Effector memory CD4-positive, alpha-beta T cell (primary cell): Measurements from ENCODE around the gene SIRPA.

Experiments
- DNase-seq, 3 donors: peaks; one replicate each; pipeline ENCODE4 v3.0.0-alpha.2; 2020
- H3K27ac ChIP-seq: 2 replicates; pipeline ENCODE4 v1.7.0; 2013; ENCODE audit warnings: mild to moderate bottlenecking, low read length, moderate library complexity; ENCODE audit not compliant: insufficient read depth, poor library complexity, severe bottlenecking
- H3K27me3 ChIP-seq: replicated peaks from 2 replicates; pipeline ENCODE4 v1.7.0; 2013; ENCODE audit warnings: mild to moderate bottlenecking, low read length; ENCODE audit not compliant: insufficient read depth, control insufficient read depth, poor library complexity, severe bottlenecking
- H3K36me3 ChIP-seq: 2 replicates; pipeline ENCODE4 v1.7.0; 2013; ENCODE audit warnings: mild to moderate bottlenecking, low read length, moderate library complexity; ENCODE audit not compliant: control insufficient read depth, insufficient read depth
- H3K4me1 ChIP-seq: 2 replicates; pipeline ENCODE4 v1.7.0; 2013; ENCODE audit warnings: low read length, mild to moderate bottlenecking; ENCODE audit not compliant: control insufficient read depth, insufficient read depth, poor library complexity, severe bottlenecking
- H3K4me3 ChIP-seq: 2 replicates; pipeline ENCODE4 v1.7.0; 2013; ENCODE audit warnings: low read length, low read depth, mild to moderate bottlenecking; ENCODE audit not compliant: insufficient read depth, poor library complexity, severe bottlenecking
- H3K9me3 ChIP-seq: 2 replicates; pipeline ENCODE4 v1.7.0; 2013; ENCODE audit warnings: mild to moderate bottlenecking, low read length, moderate library complexity; ENCODE audit not compliant: control insufficient read depth

The SIRPA gene

DNA sequence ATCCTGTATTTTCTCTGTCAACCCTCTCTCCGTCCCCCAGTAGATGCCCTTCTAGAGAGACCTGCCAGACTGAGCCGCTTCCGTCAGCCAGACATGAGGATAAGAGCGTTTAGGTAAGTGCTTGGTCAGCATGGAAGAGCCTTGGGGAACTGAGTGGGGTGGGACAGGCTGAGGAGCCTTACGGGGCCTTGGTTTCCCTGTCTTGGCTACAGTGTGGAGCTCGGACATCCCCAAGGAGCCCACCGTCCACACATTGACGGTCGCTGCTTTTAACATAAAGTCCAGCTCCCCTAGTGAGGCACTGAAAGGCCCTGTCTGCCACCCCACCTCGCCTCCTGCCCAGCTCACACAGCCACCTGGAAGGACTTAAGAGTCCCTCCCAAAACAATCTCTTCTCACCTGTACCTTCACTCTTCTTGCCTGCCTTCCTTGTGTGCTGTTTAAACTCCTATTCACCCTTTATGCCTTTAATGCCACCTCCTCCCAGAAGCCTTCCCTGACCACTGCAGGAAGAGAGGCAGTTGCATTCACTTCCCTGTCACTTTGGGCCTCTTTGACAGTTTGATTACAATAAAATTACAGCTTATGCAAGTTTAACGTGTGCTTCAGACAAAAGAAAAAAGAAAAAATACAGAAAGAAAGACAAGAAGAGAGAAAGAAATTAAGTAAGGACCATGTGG is 56.4 kb downstream of the SIRPA start:
- Histone ChIP-seq H3K4me3 (no peak overlapping the region), H3K27me3 (no peaks in the 10 kb centered on the region), H3K36me3 (no peaks in the 10 kb centered on the region), H3K4me1 (no peaks in the 10 kb centered on the region), H3K27ac (no peak overlapping the region), H3K9me3 (no peaks in the 10 kb centered on the region)
- no peak for DNase-seq

DNA sequence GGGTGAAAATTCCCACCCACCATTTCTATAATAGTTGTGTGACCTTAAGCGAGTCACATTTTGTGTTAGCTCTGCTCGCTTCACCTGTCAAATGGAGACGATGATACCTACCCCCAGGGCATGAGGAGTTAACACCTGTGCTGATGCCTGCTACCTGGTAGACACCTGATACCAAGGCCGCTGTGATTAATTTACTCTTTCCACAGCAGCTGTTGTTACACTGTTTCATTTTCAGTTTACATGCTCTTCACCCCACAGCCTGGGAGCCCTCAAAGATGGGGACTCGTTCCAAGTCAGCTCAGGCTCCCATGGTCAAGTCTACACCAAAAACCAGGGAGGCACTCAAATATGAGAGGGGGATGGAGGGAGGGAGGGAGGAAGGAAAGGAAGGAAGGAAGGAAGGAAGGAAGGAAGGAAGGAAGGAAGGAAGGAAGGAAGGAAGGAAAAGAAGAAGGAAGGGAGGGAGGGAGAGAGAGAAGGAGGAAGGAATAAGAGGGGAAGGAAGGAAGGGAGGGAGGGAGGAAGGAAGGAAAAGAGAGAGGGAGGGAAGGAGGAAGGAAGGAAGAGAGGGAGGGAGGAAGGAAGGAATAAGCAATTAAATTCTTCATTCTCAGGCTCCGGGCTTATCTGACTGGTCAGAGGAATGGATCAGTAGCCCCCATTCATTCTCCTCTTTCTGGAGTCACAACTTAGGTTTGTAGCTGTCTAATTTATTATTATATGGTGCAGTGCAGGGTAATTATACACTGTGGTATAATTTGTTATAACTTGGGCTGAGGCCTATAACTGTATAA is 57.7 kb downstream of the SIRPA start:
- Histone ChIP-seq H3K4me3 (no peak overlapping the region), H3K4me1 (no peaks in the 10 kb centered on the region), H3K27me3 (no peaks in the 10 kb centered on the region), H3K27ac (no peak overlapping the region), H3K9me3 (no peaks in the 10 kb centered on the region), H3K36me3 (no peaks in the 10 kb centered on the region)
- no peak for DNase-seq

DNA sequence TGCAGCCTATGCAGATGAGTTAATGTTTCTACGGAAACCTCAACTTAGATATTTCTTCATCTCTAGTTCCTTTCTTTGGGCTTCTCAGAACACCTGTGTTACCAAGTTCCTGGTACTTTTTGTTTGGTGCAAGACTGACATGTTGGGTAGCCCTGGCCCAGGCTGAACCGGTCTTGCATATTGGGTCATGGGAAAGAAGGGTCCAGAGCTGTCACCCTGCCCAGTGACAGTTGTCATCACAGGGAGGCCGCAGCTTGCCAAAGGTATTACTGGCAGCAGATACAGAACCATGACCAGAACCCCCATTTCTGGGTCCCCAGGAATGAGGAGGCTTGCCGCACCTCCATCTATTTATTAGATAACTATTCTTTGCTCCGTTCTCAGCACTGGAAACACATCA is 58.4 kb downstream of the SIRPA start:
- Histone ChIP-seq H3K27me3 (no peaks in the 10 kb centered on the region), H3K36me3 (no peaks in the 10 kb centered on the region), H3K27ac (no peak overlapping the region), H3K9me3 (no peaks in the 10 kb centered on the region), H3K4me3 (no peak overlapping the region), H3K4me1 (no peaks in the 10 kb centered on the region)
- DNase-seq: no peak

DNA sequence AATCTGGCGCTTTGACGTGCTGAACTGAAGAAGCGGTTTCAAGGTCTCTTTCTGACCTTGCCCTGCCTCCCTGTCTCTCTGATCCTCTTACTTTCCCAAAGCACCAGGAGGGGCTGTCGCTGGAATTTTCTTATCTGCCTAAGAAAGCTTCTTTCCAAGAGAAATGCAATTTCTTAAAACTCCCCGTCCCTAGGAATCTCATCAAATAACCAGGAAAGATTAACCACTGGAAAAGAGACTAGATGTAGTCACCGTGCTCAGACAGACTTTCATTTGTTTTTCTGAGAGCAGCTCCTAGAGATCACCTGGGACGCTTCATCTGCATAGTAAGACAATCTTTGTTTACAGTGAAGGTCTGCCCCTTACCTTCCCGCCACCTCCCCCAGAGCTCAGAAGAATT is 60.0 kb downstream of the SIRPA start:
- Histone ChIP-seq H3K4me3 (no peak overlapping the region), H3K4me1 (no peaks in the 10 kb centered on the region), H3K27me3 (no peaks in the 10 kb centered on the region), H3K27ac (no peak overlapping the region), H3K9me3 (no peaks in the 10 kb centered on the region), H3K36me3 (no peaks in the 10 kb centered on the region)
- no peak for DNase-seq

DNA sequence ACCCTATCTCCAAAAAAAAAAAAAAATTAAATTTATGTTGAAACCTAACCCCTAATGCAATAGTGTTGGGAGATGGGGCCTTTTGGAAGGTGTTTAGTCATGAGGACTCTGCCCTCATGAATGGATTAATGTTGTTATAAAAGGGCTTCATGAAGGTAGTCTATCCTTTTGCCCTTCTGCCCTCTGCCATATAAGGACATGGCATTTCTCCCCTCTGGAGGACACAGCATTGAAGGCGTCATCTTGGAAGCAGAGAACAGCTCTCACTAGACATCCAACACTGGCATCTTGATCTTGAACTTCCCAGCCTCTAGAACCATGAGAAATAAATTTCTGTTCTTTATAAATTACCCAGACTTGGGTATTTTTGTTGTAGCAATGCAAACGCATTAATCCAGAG is 63.2 kb downstream of the SIRPA start:
- DNase-seq: no peak
- Histone ChIP-seq H3K27me3 (no peaks in the 10 kb centered on the region), H3K27ac (no peak overlapping the region), H3K9me3 (no peaks in the 10 kb centered on the region), H3K4me3 (no peak overlapping the region), H3K36me3 (no peaks in the 10 kb centered on the region), H3K4me1 (no peaks in the 10 kb centered on the region)

DNA sequence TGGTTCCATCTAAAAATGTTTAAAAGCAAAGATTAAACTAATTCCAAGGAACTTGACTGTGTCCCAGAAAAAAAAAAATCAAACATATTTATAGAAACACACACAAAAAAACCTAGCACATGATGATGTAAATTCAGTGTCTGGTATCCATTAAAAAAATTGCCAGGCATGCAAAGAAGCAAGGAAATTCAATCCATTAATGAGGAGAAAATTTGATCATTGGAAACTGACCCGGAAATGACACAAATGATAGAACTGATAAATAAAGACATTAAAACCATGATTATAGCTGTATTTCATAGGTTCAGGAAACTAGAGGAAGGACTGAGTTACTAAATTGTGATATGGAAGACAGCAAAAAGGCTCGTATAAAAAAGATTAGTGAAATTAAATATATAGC is 63.9 kb downstream of the SIRPA start:
- DNase-seq: no peak
- Histone ChIP-seq H3K4me3 (no peak overlapping the region), H3K9me3 (no peaks in the 10 kb centered on the region), H3K36me3 (no peaks in the 10 kb centered on the region), H3K27me3 (no peaks in the 10 kb centered on the region), H3K27ac (no peak overlapping the region), H3K4me1 (no peaks in the 10 kb centered on the region)

DNA sequence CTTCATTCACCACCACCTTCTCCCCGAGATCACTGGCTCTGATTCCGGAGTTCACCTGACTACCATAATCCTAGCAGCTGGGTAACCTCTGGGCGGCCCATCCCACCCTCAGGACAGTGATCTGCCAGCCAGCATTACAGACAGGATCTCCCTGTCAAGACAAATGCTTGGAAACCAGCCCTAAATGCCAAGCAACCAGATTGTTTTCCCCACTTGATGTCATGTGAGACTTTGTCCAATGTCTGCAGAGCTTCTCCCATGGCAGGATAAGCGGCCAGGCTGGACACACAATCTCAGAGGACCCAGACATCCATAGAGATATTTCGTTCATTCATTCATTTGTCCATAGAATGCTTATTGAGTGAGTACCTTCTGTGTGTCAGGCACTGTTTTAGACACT is 66.2 kb downstream of the SIRPA start:
- H3K27ac ChIP-seq: no peak overlapping the region
- H3K4me1 ChIP-seq: peaks cover 4% of the 10 kb centered on the region
- H3K4me3 ChIP-seq: no peak overlapping the region
- H3K27me3 ChIP-seq: no peaks in the 10 kb centered on the region
- H3K36me3 ChIP-seq: no peaks in the 10 kb centered on the region
- no peak for DNase-seq
- H3K9me3 ChIP-seq: no peaks in the 10 kb centered on the region

DNA sequence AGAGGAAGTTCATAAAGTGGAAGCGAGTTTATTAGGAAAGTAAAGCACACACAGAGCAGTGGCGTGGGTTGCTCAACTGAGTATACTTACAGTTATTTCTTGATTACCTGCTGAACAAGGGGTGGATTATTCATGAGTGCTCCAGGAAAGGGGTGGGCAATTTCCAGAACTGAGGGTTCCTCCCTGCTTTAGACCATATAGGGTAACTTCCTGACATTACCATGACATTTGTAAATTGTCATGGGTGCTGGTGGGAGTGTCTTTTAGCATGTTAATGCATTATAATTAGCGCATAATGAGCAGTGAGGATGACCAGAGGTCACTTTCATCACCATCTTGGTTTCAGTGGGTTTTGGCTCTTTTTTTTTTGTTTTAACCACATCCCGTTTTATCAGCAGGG is 68.9 kb downstream of the SIRPA start:
- no peaks in the 10 kb centered on the region for H3K27me3 ChIP-seq
- peaks cover 4% of the 10 kb centered on the region for H3K4me1 ChIP-seq
- DNase-seq: no peak
- H3K36me3 ChIP-seq: no peaks in the 10 kb centered on the region
- no peaks in the 10 kb centered on the region for H3K9me3 ChIP-seq
- no peak overlapping the region for H3K27ac ChIP-seq
- no peak overlapping the region for H3K4me3 ChIP-seq

DNA sequence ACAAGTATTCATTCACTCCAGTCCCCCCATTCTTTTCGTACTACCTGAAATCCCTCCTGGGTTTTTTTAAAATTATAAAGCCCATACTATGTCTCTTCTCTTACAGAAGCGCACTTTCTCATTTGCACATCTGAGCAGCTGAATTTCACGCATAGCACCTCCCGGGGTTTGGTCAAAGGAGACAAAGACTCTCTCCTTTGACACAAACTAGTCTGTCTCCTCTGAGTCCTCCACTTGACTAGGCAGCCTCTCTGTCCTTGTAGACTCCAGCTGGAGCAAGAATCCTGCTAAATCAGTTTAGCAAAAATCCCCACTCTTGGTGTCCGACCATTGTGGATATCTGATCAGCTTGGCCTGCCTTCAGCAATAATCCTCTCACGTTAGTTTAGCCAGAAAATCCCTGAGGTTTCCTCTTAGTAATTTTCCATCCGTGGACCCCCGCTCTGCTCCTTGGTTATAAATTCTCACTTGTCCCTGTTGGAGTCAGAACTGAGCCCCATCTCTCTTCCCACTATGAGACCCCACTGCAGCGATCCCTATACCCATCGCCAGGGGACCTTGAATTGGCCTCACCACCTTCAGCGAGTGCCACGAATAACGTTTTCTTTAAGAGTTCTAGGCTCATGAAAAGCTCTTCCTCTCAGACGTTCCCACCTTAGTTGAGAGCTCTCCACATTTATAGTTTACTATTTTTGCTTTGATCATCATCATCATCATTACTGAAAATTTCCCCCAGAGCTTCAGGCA is 69.6 kb downstream of the SIRPA start:
- peaks cover 4% of the 10 kb centered on the region for H3K4me1 ChIP-seq
- no peaks in the 10 kb centered on the region for H3K9me3 ChIP-seq
- DNase-seq: no peak
- no peak overlapping the region for H3K27ac ChIP-seq
- no peaks in the 10 kb centered on the region for H3K27me3 ChIP-seq
- no peak overlapping the region for H3K4me3 ChIP-seq
- no peaks in the 10 kb centered on the region for H3K36me3 ChIP-seq
